Measurements from ENCODE around the gene RELN. TPM values are rescaled to one million over a fixed set of nuclear protein-coding genes. Genes with fewer than 3 reads are reported as not detected.

Gene RELN
- total and polyA plus RNA-seq, 9 of the 15 experiments (the other 6 are each of a cell fraction or from before 2014, with no cell fraction given): 12.9 to 43.2 (median 18.1) TPM

DNA sequence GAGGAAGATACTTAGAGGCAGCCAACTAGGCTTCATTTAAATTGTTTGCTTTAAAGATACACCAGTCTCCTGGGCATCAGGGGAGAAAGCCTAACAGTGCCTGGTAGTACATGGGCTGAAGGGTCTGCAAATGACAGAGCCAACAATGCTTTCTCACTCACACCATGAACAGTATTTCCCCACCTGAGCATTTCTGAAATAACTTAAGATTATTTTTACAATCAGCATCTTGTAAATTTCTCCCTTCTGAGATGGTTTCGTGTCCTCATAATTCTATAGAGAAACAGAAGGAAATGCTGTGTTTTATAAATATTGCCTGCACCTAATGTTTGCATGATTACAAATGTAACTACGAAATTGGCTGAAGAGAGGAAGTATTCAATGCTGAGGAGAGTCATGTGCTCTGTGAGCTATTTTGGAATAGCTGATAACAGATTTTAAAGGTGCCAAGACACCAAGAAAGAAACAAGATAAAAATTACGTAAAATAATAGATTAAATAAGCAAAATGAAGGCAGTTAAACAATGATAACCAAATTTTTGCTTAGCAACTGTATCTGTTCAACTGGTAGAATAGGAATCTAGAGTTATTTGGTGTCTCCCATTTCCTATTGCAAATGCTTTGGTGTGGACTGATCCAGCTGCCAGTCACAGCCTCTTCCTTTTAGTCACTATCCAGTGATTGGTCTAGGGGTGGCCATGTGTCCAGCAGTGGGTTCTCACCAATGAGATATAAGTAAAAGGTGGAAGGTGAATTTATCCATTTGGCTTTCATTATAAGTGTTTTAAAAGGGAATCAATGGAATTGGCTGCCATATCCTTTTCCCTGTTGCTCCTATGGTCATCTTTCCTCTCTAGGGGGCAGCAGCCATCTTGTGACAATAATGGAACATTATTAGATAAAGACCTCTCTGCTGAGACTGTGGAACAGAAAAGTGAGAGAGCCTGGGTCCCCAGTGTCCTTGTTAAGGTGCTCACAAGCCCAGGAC lies 375.5 kb downstream of the RELN start (continued):
- TF ChIP-seq, protein P1, sequence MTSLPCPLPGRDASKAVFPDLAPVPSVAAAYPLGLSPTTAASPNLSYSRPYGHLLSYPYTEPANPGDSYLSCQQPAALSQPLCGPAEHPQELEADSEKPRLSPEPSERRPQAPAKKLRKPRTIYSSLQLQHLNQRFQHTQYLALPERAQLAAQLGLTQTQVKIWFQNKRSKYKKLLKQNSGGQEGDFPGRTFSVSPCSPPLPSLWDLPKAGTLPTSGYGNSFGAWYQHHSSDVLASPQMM (CRISPR knock-in tag; IDR thresholded peaks at IDR 0.05): no peak
- no peak for TF ChIP-seq NR3C1 (CRISPR knock-in tag; IDR thresholded peaks at IDR 0.05)
- no peak for TF ChIP-seq ZNF12 (CRISPR knock-in tag; IDR thresholded peaks at IDR 0.05)
- TF ChIP-seq SMARCA5 (IDR thresholded peaks at IDR 0.05): no peak
- no peak; the same call in 1 of the 2 replicates for TF ChIP-seq DPF2 (IDR thresholded peaks at IDR 0.05)
- no peak for TF ChIP-seq NUFIP1 (IDR thresholded peaks at IDR 0.05; ENCODE audit: partially characterized antibody)
- TF ChIP-seq BDP1 (IDR thresholded peaks at IDR 0.05; ENCODE audit: insufficient read depth, insufficient read length): no peak
- TF ChIP-seq, protein P2, sequence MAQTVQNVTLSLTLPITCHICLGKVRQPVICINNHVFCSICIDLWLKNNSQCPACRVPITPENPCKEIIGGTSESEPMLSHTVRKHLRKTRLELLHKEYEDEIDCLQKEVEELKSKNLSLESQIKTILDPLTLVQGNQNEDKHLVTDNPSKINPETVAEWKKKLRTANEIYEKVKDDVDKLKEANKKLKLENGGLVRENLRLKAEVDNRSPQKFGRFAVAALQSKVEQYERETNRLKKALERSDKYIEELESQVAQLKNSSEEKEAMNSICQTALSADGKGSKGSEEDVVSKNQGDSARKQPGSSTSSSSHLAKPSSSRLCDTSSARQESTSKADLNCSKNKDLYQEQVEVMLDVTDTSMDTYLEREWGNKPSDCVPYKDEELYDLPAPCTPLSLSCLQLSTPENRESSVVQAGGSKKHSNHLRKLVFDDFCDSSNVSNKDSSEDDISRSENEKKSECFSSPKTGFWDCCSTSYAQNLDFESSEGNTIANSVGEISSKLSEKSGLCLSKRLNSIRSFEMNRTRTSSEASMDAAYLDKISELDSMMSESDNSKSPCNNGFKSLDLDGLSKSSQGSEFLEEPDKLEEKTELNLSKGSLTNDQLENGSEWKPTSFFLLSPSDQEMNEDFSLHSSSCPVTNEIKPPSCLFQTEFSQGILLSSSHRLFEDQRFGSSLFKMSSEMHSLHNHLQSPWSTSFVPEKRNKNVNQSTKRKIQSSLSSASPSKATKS (CRISPR knock-in tag; IDR thresholded peaks at IDR 0.05): no peak
- no peak; the same call in 1 of the 2 replicates for TF ChIP-seq ZNF41 (CRISPR knock-in tag; conservative IDR thresholded peaks at IDR 0.05)
- TF ChIP-seq, protein P3, sequence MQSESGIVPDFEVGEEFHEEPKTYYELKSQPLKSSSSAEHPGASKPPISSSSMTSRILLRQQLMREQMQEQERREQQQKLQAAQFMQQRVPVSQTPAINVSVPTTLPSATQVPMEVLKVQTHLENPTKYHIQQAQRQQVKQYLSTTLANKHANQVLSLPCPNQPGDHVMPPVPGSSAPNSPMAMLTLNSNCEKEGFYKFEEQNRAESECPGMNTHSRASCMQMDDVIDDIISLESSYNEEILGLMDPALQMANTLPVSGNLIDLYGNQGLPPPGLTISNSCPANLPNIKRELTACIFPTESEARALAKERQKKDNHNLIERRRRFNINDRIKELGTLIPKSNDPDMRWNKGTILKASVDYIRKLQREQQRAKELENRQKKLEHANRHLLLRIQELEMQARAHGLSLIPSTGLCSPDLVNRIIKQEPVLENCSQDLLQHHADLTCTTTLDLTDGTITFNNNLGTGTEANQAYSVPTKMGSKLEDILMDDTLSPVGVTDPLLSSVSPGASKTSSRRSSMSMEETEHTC (IDR thresholded peaks at IDR 0.05): no peak
- TF ChIP-seq PRPF4 (IDR thresholded peaks at IDR 0.05; ENCODE audit: insufficient read depth, low read depth, low read length, poor library complexity, severe bottlenecking): no peak
- TF ChIP-seq SIX5 (IDR thresholded peaks at IDR 0.05; ENCODE audit: borderline replicate concordance in 1 of 2, insufficient read depth in 1 of 2, low read depth in 1 of 2, low read length in 2 of 2): no peak
- no peak for TF ChIP-seq ARID2 (IDR thresholded peaks at IDR 0.05)
- no peak for TF ChIP-seq NFIC (IDR thresholded peaks at IDR 0.05)
- no peak for TF ChIP-seq PCBP2 (IDR thresholded peaks at IDR 0.05; ENCODE audit: low read depth, low read length, poor library complexity, severe bottlenecking)
- no peak for TF ChIP-seq KLF1 (tag; IDR thresholded peaks at IDR 0.05)
- no peak for TF ChIP-seq SMARCC2 (IDR thresholded peaks at IDR 0.05; ENCODE audit: low read depth)
- TF ChIP-seq DMBX1 (CRISPR knock-in tag; IDR thresholded peaks at IDR 0.05; ENCODE audit: borderline replicate concordance): 0 out of 2 replicates have a peak, but pooled peaks have one; percentile 55
- TF ChIP-seq ELF2 (CRISPR knock-in tag; IDR thresholded peaks at IDR 0.05): no peak
- no peak for TF ChIP-seq CREM (IDR thresholded peaks at IDR 0.05; ENCODE audit: low read depth)
- TF ChIP-seq NELFE (IDR thresholded peaks at IDR 0.05; ENCODE audit: insufficient read depth, insufficient read length): no peak
- TF ChIP-seq, protein P4, sequence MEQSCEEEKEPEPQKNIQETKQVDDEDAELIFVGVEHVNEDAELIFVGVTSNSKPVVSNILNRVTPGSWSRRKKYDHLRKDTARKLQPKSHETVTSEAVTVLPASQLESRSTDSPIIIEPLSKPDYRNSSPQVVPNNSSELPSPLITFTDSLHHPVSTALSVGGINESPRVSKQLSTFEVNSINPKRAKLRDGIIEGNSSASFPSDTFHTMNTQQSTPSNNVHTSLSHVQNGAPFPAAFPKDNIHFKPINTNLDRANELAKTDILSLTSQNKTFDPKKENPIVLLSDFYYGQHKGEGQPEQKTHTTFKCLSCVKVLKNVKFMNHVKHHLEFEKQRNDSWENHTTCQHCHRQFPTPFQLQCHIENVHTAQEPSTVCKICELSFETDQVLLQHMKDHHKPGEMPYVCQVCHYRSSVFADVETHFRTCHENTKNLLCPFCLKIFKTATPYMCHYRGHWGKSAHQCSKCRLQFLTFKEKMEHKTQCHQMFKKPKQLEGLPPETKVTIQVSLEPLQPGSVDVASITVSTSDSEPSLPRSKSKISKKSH (CRISPR knock-in tag; IDR thresholded peaks at IDR 0.05): no peak
- TF ChIP-seq EGR1 (conservative IDR thresholded peaks at IDR 0.05): no peak
- TF ChIP-seq POLR2A (conservative IDR thresholded peaks at IDR 0.05): no peak
- TF ChIP-seq RBM25 (IDR thresholded peaks at IDR 0.05; ENCODE audit: low read depth, low read length, severe bottlenecking): peak; percentile 61
